HG02973 (cell line): ENCODE results near the gene ZNF814.
A peak's percentile ranks its signal among the peaks of the same experiment; 100 is the strongest.
"Not testable (repeated sequence)": the region's sequence is repeated elsewhere in the genome, so short reads cannot be mapped to it uniquely, and the experiment has no call there.

Source experiments
- ATAC-seq: cut with Tn5 transposase; IDR thresholded peaks from one replicate; pipeline ENCODE4 v1.9.1; 2021; ENCODE audit warnings: moderate library complexity; ENCODE audit not compliant: unreplicated experiment

The ZNF814 gene

GRCh38 chr19:57819475-57820148 is 69.2 kb downstream of the ZNF814 start:
- ATAC-seq: peak; percentile 76

DNA sequence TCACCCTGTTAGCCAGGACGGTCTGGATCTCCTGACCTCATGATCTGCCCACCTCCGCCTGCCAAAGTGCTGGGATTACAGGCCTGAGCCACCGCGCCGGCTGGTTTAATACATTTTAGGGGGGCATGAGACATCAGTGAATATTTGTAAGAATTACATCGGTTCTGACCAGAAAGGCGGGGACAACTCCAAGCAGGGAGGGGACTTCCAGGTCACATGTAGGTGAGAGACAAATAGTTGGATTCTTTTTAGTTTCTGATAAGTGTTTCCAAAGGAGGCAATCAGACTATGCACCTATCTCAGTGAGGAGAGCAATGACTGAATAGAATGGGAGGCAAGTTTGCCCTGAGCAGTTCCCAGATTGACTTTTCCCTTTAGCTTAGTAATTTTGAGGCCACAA is 70.5 kb downstream of the ZNF814 start:
- ATAC-seq: no peak

DNA sequence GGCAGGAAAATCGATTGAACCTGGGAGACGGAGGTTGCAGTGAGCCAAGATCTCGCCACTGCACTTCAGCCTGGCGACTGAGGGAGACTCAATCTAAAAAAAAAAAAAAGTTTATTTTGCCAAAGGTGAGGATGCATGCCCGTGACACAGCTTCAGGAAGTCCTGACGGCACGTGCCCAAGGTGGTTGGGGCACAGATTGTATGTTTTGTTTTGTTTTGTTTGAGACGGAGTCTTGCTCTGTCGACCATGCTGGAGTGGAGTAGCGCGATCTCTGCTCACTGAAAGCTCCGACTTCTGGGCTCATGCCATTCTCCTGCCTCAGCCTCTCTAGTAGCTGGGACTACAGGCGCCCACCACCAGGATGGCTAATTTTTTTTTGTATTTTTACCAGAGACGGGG is 70.9 kb downstream of the ZNF814 start:
- no peak for ATAC-seq

DNA sequence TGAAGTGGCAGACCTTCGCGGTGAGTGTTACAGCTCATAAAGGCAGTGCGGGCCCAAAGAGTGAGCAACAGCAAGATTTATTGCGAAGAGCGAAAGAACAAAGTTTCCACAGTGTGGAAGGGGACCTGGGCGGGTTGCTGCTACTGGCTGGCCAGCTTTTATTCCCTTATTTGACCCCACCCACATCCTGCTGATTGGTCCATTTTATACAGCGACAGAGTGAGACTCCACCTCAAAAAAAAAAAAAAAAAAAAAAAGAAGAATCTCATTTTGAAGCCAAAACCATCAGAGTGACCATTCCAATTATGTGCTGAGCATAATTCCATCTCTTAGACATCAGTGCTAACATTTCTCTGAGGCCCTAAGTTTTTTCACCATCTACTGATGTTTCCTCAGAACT is 72.2 kb downstream of the ZNF814 start:
- no peak for ATAC-seq

DNA sequence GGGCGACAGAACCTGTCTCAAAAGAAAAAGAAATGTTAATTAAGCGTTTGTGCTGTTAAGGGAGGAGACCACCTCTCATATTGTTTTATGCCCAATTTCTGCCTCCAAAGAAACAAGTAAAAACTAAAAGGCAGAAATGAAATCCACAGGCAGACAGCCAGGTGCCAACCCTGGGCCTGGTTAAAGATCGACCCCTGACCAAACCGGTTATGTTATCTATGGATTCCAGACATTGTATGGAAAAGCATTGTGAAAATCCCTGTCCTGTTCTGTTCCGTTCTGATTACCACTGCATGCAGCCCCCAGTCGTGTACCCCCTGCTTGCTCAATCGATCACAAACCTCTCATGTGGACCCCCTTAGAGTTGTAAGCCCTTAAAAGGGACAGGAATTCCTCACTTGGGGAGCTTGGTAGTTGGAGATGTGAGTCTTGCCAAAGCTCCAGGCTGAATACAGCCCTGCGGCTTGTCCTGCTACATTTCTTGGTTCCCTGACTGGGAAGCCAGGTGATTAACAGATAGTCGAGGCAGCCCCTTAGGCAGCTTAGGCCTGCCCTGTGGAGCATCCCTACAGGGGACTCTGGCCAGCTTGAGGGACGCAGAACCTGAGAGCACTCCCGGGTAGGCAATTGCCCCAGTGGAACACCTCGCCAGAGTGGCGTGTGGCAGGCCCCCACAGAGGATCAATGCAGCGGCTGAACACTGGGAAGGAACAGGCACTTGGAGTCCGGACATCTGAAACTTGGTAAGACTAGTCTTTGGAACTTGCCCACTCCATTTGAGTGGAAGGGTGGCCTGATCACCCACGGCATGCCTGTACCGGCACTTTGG is 73.4 kb downstream of the ZNF814 start:
- ATAC-seq: no peak

- peak; percentile 74 for ATAC-seq
Observed at GRCh38 chr19:57814505-57815246, 74.2 kb downstream of the ZNF814 start, which contains the start of gene ZNF552. Gene ZNF552 (minus strand): TSS chr19:57814913. CDS start chr19:57814743, 170 bp downstream.

DNA sequence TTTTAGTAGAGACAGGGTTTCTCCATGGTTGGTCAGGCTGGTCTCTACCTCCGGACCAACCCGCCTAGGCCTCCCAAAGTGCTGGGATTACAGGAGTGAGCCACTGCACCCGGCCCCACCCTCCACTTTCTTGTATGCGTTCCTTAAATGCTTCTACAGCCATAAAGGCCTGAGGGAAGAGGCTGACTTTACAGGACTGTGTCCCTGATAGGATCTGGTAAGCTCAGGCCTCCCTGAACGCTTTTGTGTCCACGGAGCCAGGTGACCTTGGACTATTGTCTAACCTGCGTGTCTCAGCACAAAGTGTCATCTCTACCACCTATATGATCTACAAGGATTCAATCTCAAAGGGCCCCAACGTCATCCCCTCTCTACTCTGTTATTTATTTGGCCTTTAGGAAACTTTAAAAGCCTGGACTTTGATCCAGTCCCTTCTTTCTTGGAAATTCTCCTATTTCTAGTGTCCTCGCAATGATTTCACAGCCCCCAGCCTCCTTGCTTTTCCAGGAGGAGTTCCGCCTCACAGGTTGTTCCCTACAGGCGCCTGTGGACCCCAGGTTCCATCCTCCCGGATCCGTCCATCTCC is 74.8 kb downstream of the ZNF814 start:
- ATAC-seq: no peak

GRCh38 chr19:57812975-57813820 is 75.6 kb downstream of the ZNF814 start:
- ATAC-seq: not testable (repeated sequence)

- ATAC-seq: no peak
Observed at GRCh38 chr19:57812226-57812625, 76.6 kb downstream of the ZNF814 start.

- ATAC-seq: not testable (repeated sequence)
Observed at GRCh38 chr19:57810410-57811295, 78.2 kb downstream of the ZNF814 start.

GRCh38 chr19:57807541-57807940 is 81.3 kb downstream of the ZNF814 start:
- no peak for ATAC-seq

GRCh38 chr19:57803594-57804325 is 85.1 kb downstream of the ZNF814 start:
- no peak for ATAC-seq

DNA sequence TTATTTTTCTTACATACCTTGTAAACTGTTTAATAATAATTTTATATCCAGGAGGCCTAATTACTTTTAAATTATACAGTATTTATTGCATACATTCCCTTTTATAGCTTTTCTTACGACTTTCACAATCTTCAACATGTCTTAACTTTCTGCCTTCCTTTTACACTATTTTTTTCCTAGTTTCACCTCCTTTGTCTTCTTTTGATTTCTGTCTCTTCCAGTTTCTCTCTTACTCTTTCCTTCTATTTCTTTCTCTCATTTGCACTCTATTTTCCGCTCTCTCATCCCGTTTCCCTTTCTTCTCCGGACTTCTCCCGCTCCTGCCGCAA is 85.6 kb downstream of the ZNF814 start:
- ATAC-seq: no peak

DNA sequence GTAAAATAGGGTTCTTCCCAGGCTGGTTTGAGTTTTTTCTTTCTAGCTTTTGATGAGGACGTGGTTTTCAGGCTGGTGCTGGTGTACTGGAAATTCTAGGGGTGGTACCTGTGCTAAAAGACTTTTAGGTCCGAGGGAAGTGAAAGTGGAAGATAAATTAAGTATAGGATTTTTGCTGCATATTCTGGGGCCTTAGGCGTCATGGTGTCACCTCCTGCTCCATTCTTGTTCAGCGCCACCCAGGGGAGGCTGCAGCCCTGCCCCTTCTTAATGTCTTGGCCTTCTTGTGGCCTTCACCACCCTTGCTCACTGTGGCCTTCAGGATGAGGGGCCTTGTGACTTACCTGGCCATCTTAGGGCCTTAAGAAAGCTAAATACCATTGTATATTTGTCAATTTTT is 86.6 kb downstream of the ZNF814 start:
- no peak for ATAC-seq

DNA sequence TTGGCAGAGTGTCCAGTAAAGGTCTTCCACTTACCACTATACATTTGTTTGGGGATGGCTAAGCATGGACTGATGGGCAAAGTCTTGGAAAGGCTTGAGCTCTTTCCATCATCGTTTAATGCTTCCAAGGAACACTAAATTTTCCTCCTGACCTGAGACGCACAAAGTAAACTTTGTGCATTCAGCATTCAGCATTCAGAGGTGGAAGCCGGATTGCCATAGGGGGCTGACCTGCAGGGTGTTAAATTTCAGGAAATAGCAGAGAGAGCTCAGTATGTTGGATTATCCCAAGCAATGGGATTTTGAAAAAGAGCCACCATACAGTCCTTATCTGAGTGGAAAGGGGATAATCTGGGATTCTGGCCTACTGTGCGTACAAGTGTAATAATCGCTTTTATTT is 88.1 kb downstream of the ZNF814 start:
- ATAC-seq: no peak
